ENCODE data around the gene DBP.

GRCh38 chr19:48636859-48637448, at the start of gene DBP:
- TF ChIP-seq, protein P1, sequence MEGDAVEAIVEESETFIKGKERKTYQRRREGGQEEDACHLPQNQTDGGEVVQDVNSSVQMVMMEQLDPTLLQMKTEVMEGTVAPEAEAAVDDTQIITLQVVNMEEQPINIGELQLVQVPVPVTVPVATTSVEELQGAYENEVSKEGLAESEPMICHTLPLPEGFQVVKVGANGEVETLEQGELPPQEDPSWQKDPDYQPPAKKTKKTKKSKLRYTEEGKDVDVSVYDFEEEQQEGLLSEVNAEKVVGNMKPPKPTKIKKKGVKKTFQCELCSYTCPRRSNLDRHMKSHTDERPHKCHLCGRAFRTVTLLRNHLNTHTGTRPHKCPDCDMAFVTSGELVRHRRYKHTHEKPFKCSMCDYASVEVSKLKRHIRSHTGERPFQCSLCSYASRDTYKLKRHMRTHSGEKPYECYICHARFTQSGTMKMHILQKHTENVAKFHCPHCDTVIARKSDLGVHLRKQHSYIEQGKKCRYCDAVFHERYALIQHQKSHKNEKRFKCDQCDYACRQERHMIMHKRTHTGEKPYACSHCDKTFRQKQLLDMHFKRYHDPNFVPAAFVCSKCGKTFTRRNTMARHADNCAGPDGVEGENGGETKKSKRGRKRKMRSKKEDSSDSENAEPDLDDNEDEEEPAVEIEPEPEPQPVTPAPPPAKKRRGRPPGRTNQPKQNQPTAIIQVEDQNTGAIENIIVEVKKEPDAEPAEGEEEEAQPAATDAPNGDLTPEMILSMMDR (IDR thresholded peaks at IDR 0.05): peak in 2 of 6 experiments; percentile 14 to 35
- TF ChIP-seq POLR2A (IDR thresholded peaks at IDR 0.05): peak; percentile 12 to 95
